Measurements from ENCODE around the gene SYT15.

GRCh38 chr10:46544989-46545791, 33.7 kb upstream of the SYT15 start:
- peak; percentile 27 for TF ChIP-seq CTCF (IDR thresholded peaks at IDR 0.05; ENCODE audit: insufficient read depth, low read length)
- TF ChIP-seq POLR2AphosphoS5 (IDR thresholded peaks at IDR 0.05; ENCODE audit: low read depth) = no peak

All from HL-60 (cell line).